HEK293 (cell line): Measurements from ENCODE around the gene NFIX.

Experiments used
- CTCF ChIA-PET: fragments of 350-600 bp; formaldehyde crosslinking; extraction: SDS; loops from one replicate; lab custom pipeline; 2021; ENCODE audit warnings: antibody characterized with exemption; lab: Yijun Ruan, JAX
- POLR2A ChIA-PET: fragments of 300-600 bp; formaldehyde crosslinking; extraction: SDS; loops from one replicate; lab custom pipeline; 2020; ENCODE audit warnings: antibody characterized with exemption, inconsistent platforms; lab: Yijun Ruan, JAX
- H3K27ac ChIP-seq: fragments of 200-500 bp; sonication (Bioruptor generic); 2 replicates; pipeline ENCODE4 v1.5.1; 2014; ENCODE audit warnings: low read depth, low read length, control low read depth, inconsistent platforms; ENCODE audit errors: extremely low read depth
- H3K36me3 ChIP-seq, 2 experiments: fragments of 200-500 bp in 1 of 2; sonication (Bioruptor generic) in 1 of 2; 1 replicate in 1 of 2; 2 replicates in 1 of 2; pipeline ENCODE4 v1.5.1; 2014 to 2017; ENCODE audit warnings: inconsistent platforms in 2 of 2, low read length in 2 of 2; ENCODE audit not compliant: control insufficient read depth in 2 of 2, insufficient read depth in 1 of 2
- H3K4me1 ChIP-seq: fragments of 200-500 bp; sonication (Bioruptor generic); 2 replicates; pipeline ENCODE4 v1.5.1; 2014; ENCODE audit warnings: mild to moderate bottlenecking, low read length, inconsistent platforms; ENCODE audit not compliant: control insufficient read depth, insufficient read depth
- H3K4me3 ChIP-seq: 2 replicates; pipeline ENCODE4 v1.5.1; 2011; ENCODE audit warnings: low read depth, mild to moderate bottlenecking, control low read depth, low read length, moderate library complexity
- H3K9me3 ChIP-seq: fragments of 200-500 bp; sonication (Bioruptor generic); 2 replicates; pipeline ENCODE4 v1.5.1; 2014; ENCODE audit warnings: low read depth, low read length, inconsistent platforms; ENCODE audit not compliant: control insufficient read depth, insufficient read depth
- BCL11A ChIP-seq: fragments of 450-650 bp; formaldehyde crosslinking; IDR thresholded peaks from 2 replicates; pipeline ENCODE4 v1.5.1; 2016; ENCODE audit warnings: low read depth, missing biosample characterization, missing genetic modification characterization
- ZNF112 ChIP-seq: fragments of 450-650 bp; formaldehyde crosslinking; IDR thresholded peaks from 2 replicates; pipeline ENCODE4 v1.5.0; 2017; ENCODE audit warnings: missing biosample characterization, missing genetic modification characterization
- ZNF214 ChIP-seq: fragments of 450-650 bp; formaldehyde crosslinking; IDR thresholded peaks from 2 replicates; pipeline ENCODE4 v1.5.1; 2017; ENCODE audit warnings: missing biosample characterization, mild to moderate bottlenecking, missing genetic modification characterization, borderline replicate concordance
- ZNF324 ChIP-seq: fragments of 450-650 bp; formaldehyde crosslinking; IDR thresholded peaks from 2 replicates; pipeline ENCODE4 v1.5.1; 2016; ENCODE audit warnings: missing biosample characterization, missing genetic modification characterization
- ZNF335 ChIP-seq: fragments of 450-650 bp; formaldehyde crosslinking; conservative IDR thresholded peaks from 2 replicates; pipeline ENCODE4 v1.5.1; 2016; ENCODE audit warnings: missing biosample characterization, missing genetic modification characterization
- ZNF394 ChIP-seq: fragments of 450-650 bp; formaldehyde crosslinking; IDR thresholded peaks from 2 replicates; pipeline ENCODE4 v1.5.1; 2016; ENCODE audit warnings: missing biosample characterization, missing genetic modification characterization, mild to moderate bottlenecking, moderate library complexity, borderline replicate concordance
- ZNF558 ChIP-seq: fragments of 450-650 bp; formaldehyde crosslinking; IDR thresholded peaks from 2 replicates; pipeline ENCODE4 v1.5.1; 2016; ENCODE audit warnings: missing biosample characterization, missing genetic modification characterization
- ZNF571 ChIP-seq: fragments of 450-650 bp; formaldehyde crosslinking; IDR thresholded peaks from 2 replicates; pipeline ENCODE4 v1.5.0; 2017; ENCODE audit warnings: missing biosample characterization, missing genetic modification characterization
- ZNF747 ChIP-seq: fragments of 450-650 bp; formaldehyde crosslinking; IDR thresholded peaks from 2 replicates; pipeline ENCODE4 v1.5.1; 2016; ENCODE audit warnings: missing biosample characterization, missing genetic modification characterization
- TF ChIP-seq, protein P1 (sequence below): fragments of 450-650 bp; formaldehyde crosslinking; IDR thresholded peaks from 2 replicates; pipeline ENCODE4 v1.5.1; 2016; ENCODE audit warnings: missing biosample characterization, missing genetic modification characterization
- TF ChIP-seq, protein P2 (sequence below): fragments of 450-650 bp; formaldehyde crosslinking; IDR thresholded peaks from 2 replicates; pipeline ENCODE4 v1.5.1; 2016; ENCODE audit warnings: missing biosample characterization, missing genetic modification characterization
- TF ChIP-seq, protein P3 (sequence below): fragments of 450-650 bp; formaldehyde crosslinking; IDR thresholded peaks from 2 replicates; pipeline ENCODE4 v1.5.1; 2016; ENCODE audit warnings: missing biosample characterization, missing genetic modification characterization
- TF ChIP-seq, protein P4 (sequence below): sonication (generic); formaldehyde crosslinking; IDR thresholded peaks from 2 replicates; pipeline ENCODE4 v1.8.1; 2022; ENCODE audit warnings: mild to moderate bottlenecking, moderate library complexity, missing genetic modification reagents
- TF ChIP-seq, protein P5 (sequence below): fragments of 450-650 bp; formaldehyde crosslinking; IDR thresholded peaks from 2 replicates; pipeline ENCODE4 v1.5.1; 2016; ENCODE audit warnings: missing biosample characterization, missing genetic modification characterization
- TF ChIP-seq, protein P6 (sequence below): fragments of 450-650 bp; formaldehyde crosslinking; IDR thresholded peaks from 2 replicates; pipeline ENCODE4 v1.5.1; 2016; ENCODE audit warnings: missing biosample characterization, missing genetic modification characterization
- TF ChIP-seq, protein P7 (sequence below): fragments of 450-650 bp; formaldehyde crosslinking; IDR thresholded peaks from 2 replicates; pipeline ENCODE4 v1.5.1; 2016; ENCODE audit warnings: missing biosample characterization, missing genetic modification characterization
- TF ChIP-seq, protein P8 (sequence below): fragments of 450-650 bp; IDR thresholded peaks from 2 replicates; pipeline ENCODE4 v1.5.1; 2018; ENCODE audit warnings: missing biosample characterization, missing genetic modification characterization

NFIX gene

DNA sequence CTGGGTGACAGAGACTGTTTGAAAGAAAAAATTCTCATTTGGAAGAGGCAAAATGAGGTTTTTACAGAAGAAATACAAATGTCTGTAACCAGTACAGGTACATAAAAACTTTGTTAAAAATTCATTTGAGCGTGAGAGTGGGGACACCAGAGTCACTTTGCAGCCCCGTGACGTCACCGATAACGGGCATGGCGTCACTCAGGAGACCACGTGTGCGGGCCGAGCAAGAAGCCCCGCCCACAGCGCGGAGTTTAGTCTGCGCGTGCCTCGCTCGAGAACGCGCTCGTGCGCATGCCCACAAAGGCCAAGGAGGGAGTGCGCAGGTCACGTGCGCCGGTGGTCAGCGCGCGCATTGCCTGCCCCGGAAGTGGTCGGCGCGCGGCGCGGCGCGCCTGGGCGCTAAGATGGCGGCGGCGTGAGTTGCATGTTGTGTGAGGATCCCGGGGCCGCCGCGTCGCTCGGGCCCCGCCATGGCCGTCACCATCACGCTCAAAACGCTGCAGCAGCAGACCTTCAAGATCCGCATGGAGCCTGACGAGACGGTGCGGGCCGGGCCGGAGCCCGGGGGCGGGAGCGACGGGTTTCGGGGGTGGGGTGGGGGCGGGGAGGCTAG lies 49.7 kb upstream of the NFIX start, which contains the start of gene RAD23A (continued):
- TF ChIP-seq ZNF214 (tag by site-specific recombination) (no peak), ZNF112 (no peak), ZNF324 (tag by site-specific recombination) (peak; percentile 21; the same call in 1 of the 2 replicates), ZNF558 (no peak)
- TF ChIP-seq, protein P1, sequence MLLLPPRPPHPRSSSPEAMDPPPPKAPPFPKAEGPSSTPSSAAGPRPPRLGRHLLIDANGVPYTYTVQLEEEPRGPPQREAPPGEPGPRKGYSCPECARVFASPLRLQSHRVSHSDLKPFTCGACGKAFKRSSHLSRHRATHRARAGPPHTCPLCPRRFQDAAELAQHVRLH (tag by site-specific recombination) = no peak; the same call in none of the 2 replicates

DNA sequence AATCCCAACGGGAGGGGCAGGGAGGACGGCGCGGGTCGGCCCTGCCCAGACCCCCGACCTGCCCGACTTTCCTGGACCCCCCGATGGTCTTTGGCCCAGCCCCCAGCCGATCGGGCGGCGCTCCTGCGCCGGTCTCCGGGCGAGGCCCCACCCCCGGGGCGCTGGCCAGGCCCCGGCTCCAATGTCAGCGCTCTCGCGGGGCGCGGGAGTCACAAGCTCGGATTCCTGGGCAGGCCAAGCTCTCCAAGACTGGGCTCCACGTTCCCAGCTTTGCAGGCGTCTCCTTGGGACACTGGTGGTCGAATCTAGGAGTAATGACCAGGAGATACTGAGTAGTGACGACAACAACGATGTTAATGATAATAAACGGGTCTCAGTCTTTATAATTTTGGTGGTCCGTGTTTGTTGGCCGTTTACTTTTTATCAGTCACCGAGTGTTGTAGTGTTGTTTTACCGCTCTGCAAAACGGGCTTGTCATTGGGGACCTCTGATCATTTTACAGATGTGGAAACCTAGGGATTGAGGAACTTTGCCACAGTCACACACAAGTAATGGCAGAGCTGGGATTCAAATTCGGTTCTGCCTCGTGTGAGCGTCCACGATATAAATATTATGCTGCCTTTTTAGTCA lies 49.1 kb upstream of the NFIX start:
- CTCF ChIA-PET = interaction anchor here (1.3 to 6.2 kb wide), 3 partner anchors 20 to 61 kb away, joined by 3 to 31 read pairs (median 4); no protein-coding TSS in a partner anchor
- Histone ChIP-seq H3K27ac (peak overlapping the region; percentile 83), H3K36me3 (peaks cover 50 to 77% of the 10 kb centered on the region in 2 experiments), H3K9me3 (no peaks in the 10 kb centered on the region), H3K4me3 (peak overlapping the region; percentile 84), H3K4me1 (peaks cover 3% of the 10 kb centered on the region; the same call in 1 of the 2 replicates)
- POLR2A ChIA-PET = interaction anchor here (0.6 to 2.1 kb wide), 9 partner anchors 8 to 241 kb away, joined by 3 to 12 read pairs (median 5); partner anchors contain the start of genes CALR, FARSA, GADD45GIP1 and GCDH
- TF ChIP-seq, protein P2, sequence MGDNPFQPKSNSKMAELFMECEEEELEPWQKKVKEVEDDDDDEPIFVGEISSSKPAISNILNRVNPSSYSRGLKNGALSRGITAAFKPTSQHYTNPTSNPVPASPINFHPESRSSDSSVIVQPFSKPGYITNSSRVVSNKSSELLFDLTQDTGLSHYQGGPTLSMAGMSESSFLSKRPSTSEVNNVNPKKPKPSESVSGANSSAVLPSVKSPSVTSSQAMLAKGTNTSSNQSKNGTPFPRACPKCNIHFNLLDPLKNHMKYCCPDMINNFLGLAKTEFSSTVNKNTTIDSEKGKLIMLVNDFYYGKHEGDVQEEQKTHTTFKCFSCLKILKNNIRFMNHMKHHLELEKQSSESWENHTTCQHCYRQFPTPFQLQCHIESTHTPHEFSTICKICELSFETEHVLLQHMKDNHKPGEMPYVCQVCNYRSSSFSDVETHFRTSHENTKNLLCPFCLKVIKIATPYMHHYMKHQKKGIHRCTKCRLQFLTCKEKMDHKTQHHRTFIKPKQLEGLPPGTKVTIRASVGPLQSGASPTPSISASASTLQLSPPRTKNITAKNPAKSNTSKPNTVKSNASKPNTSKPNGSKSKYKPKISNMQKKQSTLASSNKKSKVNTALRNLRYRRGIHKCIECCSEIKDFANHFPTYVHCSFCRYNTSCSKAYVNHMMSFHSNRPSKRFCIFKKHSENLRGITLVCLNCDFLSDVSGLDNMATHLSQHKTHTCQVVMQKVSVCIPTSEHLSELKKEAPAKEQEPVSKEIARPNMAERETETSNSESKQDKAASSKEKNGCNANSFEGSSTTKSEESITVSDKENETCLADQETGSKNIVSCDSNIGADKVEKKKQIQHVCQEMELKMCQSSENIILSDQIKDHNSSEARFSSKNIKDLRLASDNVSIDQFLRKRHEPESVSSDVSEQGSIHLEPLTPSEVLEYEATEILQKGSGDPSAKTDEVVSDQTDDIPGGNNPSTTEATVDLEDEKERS = no peak
- TF ChIP-seq, protein P3, sequence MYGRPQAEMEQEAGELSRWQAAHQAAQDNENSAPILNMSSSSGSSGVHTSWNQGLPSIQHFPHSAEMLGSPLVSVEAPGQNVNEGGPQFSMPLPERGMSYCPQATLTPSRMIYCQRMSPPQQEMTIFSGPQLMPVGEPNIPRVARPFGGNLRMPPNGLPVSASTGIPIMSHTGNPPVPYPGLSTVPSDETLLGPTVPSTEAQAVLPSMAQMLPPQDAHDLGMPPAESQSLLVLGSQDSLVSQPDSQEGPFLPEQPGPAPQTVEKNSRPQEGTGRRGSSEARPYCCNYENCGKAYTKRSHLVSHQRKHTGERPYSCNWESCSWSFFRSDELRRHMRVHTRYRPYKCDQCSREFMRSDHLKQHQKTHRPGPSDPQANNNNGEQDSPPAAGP = no peak
- TF ChIP-seq, protein P4, sequence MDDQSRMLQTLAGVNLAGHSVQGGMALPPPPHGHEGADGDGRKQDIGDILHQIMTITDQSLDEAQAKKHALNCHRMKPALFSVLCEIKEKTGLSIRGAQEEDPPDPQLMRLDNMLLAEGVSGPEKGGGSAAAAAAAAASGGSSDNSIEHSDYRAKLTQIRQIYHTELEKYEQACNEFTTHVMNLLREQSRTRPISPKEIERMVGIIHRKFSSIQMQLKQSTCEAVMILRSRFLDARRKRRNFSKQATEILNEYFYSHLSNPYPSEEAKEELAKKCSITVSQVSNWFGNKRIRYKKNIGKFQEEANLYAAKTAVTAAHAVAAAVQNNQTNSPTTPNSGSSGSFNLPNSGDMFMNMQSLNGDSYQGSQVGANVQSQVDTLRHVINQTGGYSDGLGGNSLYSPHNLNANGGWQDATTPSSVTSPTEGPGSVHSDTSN (CRISPR knock-in tag) = no peak
- TF ChIP-seq, protein P5, sequence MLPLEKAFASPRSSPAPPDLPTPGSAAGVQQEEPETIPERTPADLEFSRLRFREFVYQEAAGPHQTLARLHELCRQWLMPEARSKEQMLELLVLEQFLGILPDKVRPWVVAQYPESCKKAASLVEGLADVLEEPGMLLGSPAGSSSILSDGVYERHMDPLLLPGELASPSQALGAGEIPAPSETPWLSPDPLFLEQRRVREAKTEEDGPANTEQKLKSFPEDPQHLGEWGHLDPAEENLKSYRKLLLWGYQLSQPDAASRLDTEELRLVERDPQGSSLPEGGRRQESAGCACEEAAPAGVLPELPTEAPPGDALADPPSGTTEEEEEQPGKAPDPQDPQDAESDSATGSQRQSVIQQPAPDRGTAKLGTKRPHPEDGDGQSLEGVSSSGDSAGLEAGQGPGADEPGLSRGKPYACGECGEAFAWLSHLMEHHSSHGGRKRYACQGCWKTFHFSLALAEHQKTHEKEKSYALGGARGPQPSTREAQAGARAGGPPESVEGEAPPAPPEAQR (tag by site-specific recombination) = no peak
- TF ChIP-seq BCL11A (tag by site-specific recombination) (no peak), ZNF394 (tag by site-specific recombination) (no peak), ZNF747 (no peak), ZNF571 (no peak), ZNF335 (tag by site-specific recombination) (peak; percentile 90)
- TF ChIP-seq, protein P6, sequence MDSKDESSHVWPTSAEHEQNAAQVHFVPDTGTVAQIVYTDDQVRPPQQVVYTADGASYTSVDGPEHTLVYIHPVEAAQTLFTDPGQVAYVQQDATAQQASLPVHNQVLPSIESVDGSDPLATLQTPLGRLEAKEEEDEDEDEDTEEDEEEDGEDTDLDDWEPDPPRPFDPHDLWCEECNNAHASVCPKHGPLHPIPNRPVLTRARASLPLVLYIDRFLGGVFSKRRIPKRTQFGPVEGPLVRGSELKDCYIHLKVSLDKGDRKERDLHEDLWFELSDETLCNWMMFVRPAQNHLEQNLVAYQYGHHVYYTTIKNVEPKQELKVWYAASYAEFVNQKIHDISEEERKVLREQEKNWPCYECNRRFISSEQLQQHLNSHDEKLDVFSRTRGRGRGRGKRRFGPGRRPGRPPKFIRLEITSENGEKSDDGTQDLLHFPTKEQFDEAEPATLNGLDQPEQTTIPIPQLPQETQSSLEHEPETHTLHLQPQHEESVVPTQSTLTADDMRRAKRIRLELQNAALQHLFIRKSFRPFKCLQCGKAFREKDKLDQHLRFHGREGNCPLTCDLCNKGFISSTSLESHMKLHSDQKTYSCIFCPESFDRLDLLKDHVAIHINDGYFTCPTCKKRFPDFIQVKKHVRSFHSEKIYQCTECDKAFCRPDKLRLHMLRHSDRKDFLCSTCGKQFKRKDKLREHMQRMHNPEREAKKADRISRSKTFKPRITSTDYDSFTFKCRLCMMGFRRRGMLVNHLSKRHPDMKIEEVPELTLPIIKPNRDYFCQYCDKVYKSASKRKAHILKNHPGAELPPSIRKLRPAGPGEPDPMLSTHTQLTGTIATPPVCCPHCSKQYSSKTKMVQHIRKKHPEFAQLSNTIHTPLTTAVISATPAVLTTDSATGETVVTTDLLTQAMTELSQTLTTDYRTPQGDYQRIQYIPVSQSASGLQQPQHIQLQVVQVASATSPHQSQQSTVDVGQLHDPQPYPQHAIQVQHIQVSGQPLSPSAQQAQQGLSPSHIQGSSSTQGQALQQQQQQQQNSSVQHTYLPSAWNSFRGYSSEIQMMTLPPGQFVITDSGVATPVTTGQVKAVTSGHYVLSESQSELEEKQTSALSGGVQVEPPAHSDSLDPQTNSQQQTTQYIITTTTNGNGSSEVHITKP (tag by site-specific recombination) = no peak
- TF ChIP-seq, protein P7, sequence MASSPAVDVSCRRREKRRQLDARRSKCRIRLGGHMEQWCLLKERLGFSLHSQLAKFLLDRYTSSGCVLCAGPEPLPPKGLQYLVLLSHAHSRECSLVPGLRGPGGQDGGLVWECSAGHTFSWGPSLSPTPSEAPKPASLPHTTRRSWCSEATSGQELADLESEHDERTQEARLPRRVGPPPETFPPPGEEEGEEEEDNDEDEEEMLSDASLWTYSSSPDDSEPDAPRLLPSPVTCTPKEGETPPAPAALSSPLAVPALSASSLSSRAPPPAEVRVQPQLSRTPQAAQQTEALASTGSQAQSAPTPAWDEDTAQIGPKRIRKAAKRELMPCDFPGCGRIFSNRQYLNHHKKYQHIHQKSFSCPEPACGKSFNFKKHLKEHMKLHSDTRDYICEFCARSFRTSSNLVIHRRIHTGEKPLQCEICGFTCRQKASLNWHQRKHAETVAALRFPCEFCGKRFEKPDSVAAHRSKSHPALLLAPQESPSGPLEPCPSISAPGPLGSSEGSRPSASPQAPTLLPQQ = peak; percentile 48; the same call in 1 of the 2 replicates
- TF ChIP-seq, protein P8, sequence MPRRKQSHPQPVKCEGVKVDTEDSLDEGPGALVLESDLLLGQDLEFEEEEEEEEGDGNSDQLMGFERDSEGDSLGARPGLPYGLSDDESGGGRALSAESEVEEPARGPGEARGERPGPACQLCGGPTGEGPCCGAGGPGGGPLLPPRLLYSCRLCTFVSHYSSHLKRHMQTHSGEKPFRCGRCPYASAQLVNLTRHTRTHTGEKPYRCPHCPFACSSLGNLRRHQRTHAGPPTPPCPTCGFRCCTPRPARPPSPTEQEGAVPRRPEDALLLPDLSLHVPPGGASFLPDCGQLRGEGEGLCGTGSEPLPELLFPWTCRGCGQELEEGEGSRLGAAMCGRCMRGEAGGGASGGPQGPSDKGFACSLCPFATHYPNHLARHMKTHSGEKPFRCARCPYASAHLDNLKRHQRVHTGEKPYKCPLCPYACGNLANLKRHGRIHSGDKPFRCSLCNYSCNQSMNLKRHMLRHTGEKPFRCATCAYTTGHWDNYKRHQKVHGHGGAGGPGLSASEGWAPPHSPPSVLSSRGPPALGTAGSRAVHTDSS (tag by site-specific recombination) = no peak
